ENCODE measurements around the gene OPCML.

GRCh38 chr11:133160754-133161153 is 371.5 kb downstream of the OPCML start:
- TF ChIP-seq CTCF (conservative IDR thresholded peaks at IDR 0.05; ENCODE audit: low read depth, low read length) (no peak), EZH2 (IDR thresholded peaks at IDR 0.05; ENCODE audit: borderline replicate concordance, low read depth, low read length, poor library complexity, severe bottlenecking) (no peak)

Measured in A673 (cell line).